Panc1 (cell line): Measurements from ENCODE around the gene SLC22A23.

Source experiments
- CTCF ChIP-seq: fragments of 450-650 bp; IDR thresholded peaks from 2 replicates; pipeline ENCODE4 v1.5.1; 2017; ENCODE audit warnings: mild to moderate bottlenecking
- POLR2AphosphoS5 ChIP-seq: IDR thresholded peaks from 2 replicates; pipeline ENCODE4 v1.6.1; 2012; ENCODE audit warnings: mild to moderate bottlenecking, low read depth, low read length, moderate library complexity
- TCF7L2 ChIP-seq: IDR thresholded peaks from 2 replicates; pipeline ENCODE4 v1.6.1; 2011; ENCODE audit warnings: mild to moderate bottlenecking, low read depth, low read length, inconsistent platforms

- TF ChIP-seq TCF7L2 (no peak), CTCF (no peak), POLR2AphosphoS5 (no peak)
These were observed 80.8 kb downstream of the SLC22A23 start for GRCh38 chr6:3376064-3376463.
